Activated CD4-positive, alpha-beta memory T cell treated with anti-CD3 and anti-CD28 coated beads for 36 hours (primary cell): Measurements from ENCODE around the gene GLCE. TPM values are rescaled to one million over a fixed set of nuclear protein-coding genes. Genes with fewer than 3 reads are reported as not detected.

Experiments
- CTCF ChIA-PET: fragments of 350-600 bp; sonication (Branson Sonifier 250); formaldehyde crosslinking; loops from one replicate; lab custom pipeline; 2021; ENCODE audit warnings: antibody characterized with exemption, inconsistent platforms; lab: Charles Lee
- POLR2A ChIA-PET: fragments of 350-600 bp; sonication (Branson Sonifier 250); formaldehyde crosslinking; loops from one replicate; lab custom pipeline; 2021; ENCODE audit warnings: antibody characterized with exemption; lab: Charles Lee
- DNase-seq: peaks from one replicate; pipeline ENCODE4 v3.0.0-alpha.2; 2020
- H3K27ac Mint-ChIP-seq: one replicate; pipeline ENCODE4 v1.8.0; 2021; ENCODE audit warnings: mixed read lengths
- H3K27me3 Mint-ChIP-seq: one replicate; pipeline ENCODE4 v1.8.0; 2021; ENCODE audit warnings: mixed read lengths
- H3K36me3 Mint-ChIP-seq: one replicate; pipeline ENCODE4 v1.8.0; 2021; ENCODE audit warnings: mixed read lengths
- H3K4me1 Mint-ChIP-seq: one replicate; pipeline ENCODE4 v1.8.0; 2021; ENCODE audit warnings: low read depth, mixed read lengths
- H3K4me3 Mint-ChIP-seq: one replicate; pipeline ENCODE4 v1.8.0; 2021; ENCODE audit warnings: mild to moderate bottlenecking, mixed read lengths
- H3K9me3 Mint-ChIP-seq: one replicate; pipeline ENCODE4 v1.8.0; 2021; ENCODE audit warnings: mixed read lengths
- intact Hi-C: fragments of 100-400 bp; cut with micrococcal nuclease; formaldehyde crosslinking; loops from one replicate; pipeline ENCODE4 v1.15.1; 2023
- total RNA-seq, 2 experiments: library from RNA; stranded (reverse); gene quantifications; one replicate each; pipeline ENCODE4 v1.2.3, GENCODE V29; 2021

Gene GLCE
- total RNA-seq, 2 experiments from 2014 or later = 3.9 to 4.4 TPM

GRCh38 chr15:69154078-69154477 lies 6.4 kb upstream of the GLCE start:
- Mint-ChIP-seq H3K4me1 (no peaks in the 10 kb centered on the region), H3K4me3 (no peak overlapping the region), H3K27ac (no peak overlapping the region), H3K9me3 (no peaks in the 10 kb centered on the region), H3K36me3 (no peaks in the 10 kb centered on the region), H3K27me3 (peaks cover 16% of the 10 kb centered on the region)
- DNase-seq = no peak
- POLR2A ChIA-PET = no interaction called here
- CTCF ChIA-PET = no interaction called here
- intact Hi-C loops = no loop called here

GRCh38 chr15:69154684-69155083 lies 5.8 kb upstream of the GLCE start:
- Mint-ChIP-seq H3K9me3 (no peaks in the 10 kb centered on the region), H3K4me3 (no peak overlapping the region), H3K4me1 (no peaks in the 10 kb centered on the region), H3K27ac (no peak overlapping the region), H3K36me3 (no peaks in the 10 kb centered on the region), H3K27me3 (peaks cover 14% of the 10 kb centered on the region)
- POLR2A ChIA-PET = no interaction called here
- intact Hi-C loops = no loop called here
- CTCF ChIA-PET = no interaction called here
- DNase-seq = no peak

GRCh38 chr15:69156736-69157381 lies 3.6 kb upstream of the GLCE start:
- POLR2A ChIA-PET = no interaction called here
- Mint-ChIP-seq H3K9me3 (no peaks in the 10 kb centered on the region), H3K27me3 (peaks cover 8% of the 10 kb centered on the region), H3K36me3 (no peaks in the 10 kb centered on the region), H3K4me1 (peaks cover 6% of the 10 kb centered on the region), H3K4me3 (no peak overlapping the region), H3K27ac (no peak overlapping the region)
- intact Hi-C loops = no loop called here
- CTCF ChIA-PET = no interaction called here
- DNase-seq = no peak

- CTCF ChIA-PET = interaction anchor here (0.5 kb wide), 1 partner anchor 99 kb away, joined by 3 read pairs; no protein-coding TSS in a partner anchor
- H3K4me1 Mint-ChIP-seq = peaks cover 9% of the 10 kb centered on the region
- POLR2A ChIA-PET = no interaction called here
- DNase-seq = no peak
- H3K27ac Mint-ChIP-seq = no peak overlapping the region
- no peaks in the 10 kb centered on the region for H3K9me3 Mint-ChIP-seq
- no peaks in the 10 kb centered on the region for H3K36me3 Mint-ChIP-seq
- H3K4me3 Mint-ChIP-seq = no peak overlapping the region
- H3K27me3 Mint-ChIP-seq = peaks cover 10% of the 10 kb centered on the region
- intact Hi-C loops = no loop called here
Observed at GRCh38 chr15:69158201-69158842, 2.1 kb upstream of the GLCE start.

- no peaks in the 10 kb centered on the region for H3K9me3 Mint-ChIP-seq
- POLR2A ChIA-PET = no interaction called here
- peak overlapping the region; percentile 0 for H3K4me3 Mint-ChIP-seq
- H3K4me1 Mint-ChIP-seq = peaks cover 9% of the 10 kb centered on the region
- CTCF ChIA-PET = no interaction called here
- H3K36me3 Mint-ChIP-seq = no peaks in the 10 kb centered on the region
- intact Hi-C loops = no loop called here
- H3K27me3 Mint-ChIP-seq = peaks cover 10% of the 10 kb centered on the region
- no peak overlapping the region for H3K27ac Mint-ChIP-seq
- no peak for DNase-seq
Observed at GRCh38 chr15:69158843-69159240, 1.6 kb upstream of the GLCE start.

GRCh38 chr15:69159805-69160140 lies 662 bp upstream of the GLCE start:
- peaks cover 5% of the 10 kb centered on the region for H3K27me3 Mint-ChIP-seq
- POLR2A ChIA-PET = interaction anchor here (1.2 to 2.8 kb wide), 2 partner anchors 53 to 293 kb away, joined by 3 to 21 read pairs; partner anchors contain the start of gene RPLP1
- H3K27ac Mint-ChIP-seq = peak overlapping the region; percentile 24
- no peaks in the 10 kb centered on the region for H3K36me3 Mint-ChIP-seq
- peak overlapping the region; percentile 81 for H3K4me3 Mint-ChIP-seq
- CTCF ChIA-PET = interaction anchor here (1.4 kb wide), 1 partner anchor 69 kb away, joined by 3 read pairs; no protein-coding TSS in a partner anchor
- intact Hi-C loops = loop anchor here (1.0 to 5.0 kb wide), 3 partner anchors 97 to 293 kb away; partner anchors contain the start of genes KIF23 and RPLP1
- no peaks in the 10 kb centered on the region for H3K9me3 Mint-ChIP-seq
- peaks cover 9% of the 10 kb centered on the region for H3K4me1 Mint-ChIP-seq
- DNase-seq = no peak

- POLR2A ChIA-PET = interaction anchor here (0.6 to 2.8 kb wide), 2 partner anchors 34 to 291 kb away, joined by 4 to 21 read pairs; partner anchors contain the start of gene RPLP1
- no peaks in the 10 kb centered on the region for H3K9me3 Mint-ChIP-seq
- H3K36me3 Mint-ChIP-seq = no peaks in the 10 kb centered on the region
- intact Hi-C loops = loop anchor here (2.0 to 5.0 kb wide), 2 partner anchors 99 to 292 kb away; partner anchors contain the start of gene RPLP1
- H3K27me3 Mint-ChIP-seq = peaks cover 5% of the 10 kb centered on the region
- H3K4me3 Mint-ChIP-seq = peak overlapping the region; percentile 81
- DNase-seq = peak; percentile 30
- H3K4me1 Mint-ChIP-seq = peaks cover 14% of the 10 kb centered on the region
- CTCF ChIA-PET = interaction anchor here (0.7 to 2.3 kb wide), 6 partner anchors 67 to 233 kb away, joined by 3 to 9 read pairs (median 4); no protein-coding TSS in a partner anchor
- H3K27ac Mint-ChIP-seq = no peak overlapping the region
Observed at GRCh38 chr15:69161079-69161877, 843 bp downstream of the GLCE start.

GRCh38 chr15:69161878-69162213 lies 1.4 kb downstream of the GLCE start:
- Mint-ChIP-seq H3K27me3 (peaks cover 5% of the 10 kb centered on the region), H3K36me3 (no peaks in the 10 kb centered on the region), H3K4me3 (peak overlapping the region; percentile 81), H3K27ac (no peak overlapping the region), H3K4me1 (peaks cover 14% of the 10 kb centered on the region), H3K9me3 (no peaks in the 10 kb centered on the region)
- no peak for DNase-seq
- intact Hi-C loops = loop anchor here (2.0 to 5.0 kb wide), 2 partner anchors 100 to 291 kb away; partner anchors contain the start of gene RPLP1
- POLR2A ChIA-PET = interaction anchor here (0.6 to 2.8 kb wide), 2 partner anchors 40 to 291 kb away, joined by 3 to 21 read pairs; partner anchors contain the start of gene RPLP1
- CTCF ChIA-PET = interaction anchor here (0.6 to 2.3 kb wide), 3 partner anchors 9 to 253 kb away, joined by 3 to 9 read pairs (median 3); partner anchors contain the start of gene KIF23

- CTCF ChIA-PET = interaction anchor here (0.6 to 1.2 kb wide), 2 partner anchors 104 to 276 kb away, joined by 3 to 5 read pairs; no protein-coding TSS in a partner anchor
Observed at GRCh38 chr15:69163141-69163669, 2.8 kb downstream of the GLCE start.

GRCh38 chr15:69164807-69165636 lies 4.6 kb downstream of the GLCE start:
- Mint-ChIP-seq H3K4me1 (peaks cover 11% of the 10 kb centered on the region), H3K27me3 (peaks cover 5% of the 10 kb centered on the region), H3K4me3 (no peak overlapping the region), H3K27ac (no peak overlapping the region), H3K36me3 (no peaks in the 10 kb centered on the region), H3K9me3 (no peaks in the 10 kb centered on the region)
- POLR2A ChIA-PET = no interaction called here
- DNase-seq = no peak
- CTCF ChIA-PET = no interaction called here
- intact Hi-C loops = loop anchor here (5.0 kb wide), 1 partner anchor 103 kb away; no protein-coding TSS in a partner anchor

More at GRCh38 chr15:69163141-69163669, 2.8 kb downstream of the GLCE start:
- Mint-ChIP-seq H3K4me1 (peaks cover 14% of the 10 kb centered on the region), H3K9me3 (no peaks in the 10 kb centered on the region), H3K36me3 (no peaks in the 10 kb centered on the region), H3K27me3 (peaks cover 5% of the 10 kb centered on the region), H3K27ac (no peak overlapping the region), H3K4me3 (no peak overlapping the region)
- intact Hi-C loops = loop anchor here (5.0 kb wide), 1 partner anchor 101 kb away; no protein-coding TSS in a partner anchor
- DNase-seq = no peak
- POLR2A ChIA-PET = no interaction called here

- Mint-ChIP-seq H3K27ac (no peak overlapping the region), H3K27me3 (peaks cover 5% of the 10 kb centered on the region), H3K4me3 (no peak overlapping the region), H3K9me3 (no peaks in the 10 kb centered on the region), H3K36me3 (no peaks in the 10 kb centered on the region), H3K4me1 (peaks cover 11% of the 10 kb centered on the region)
- DNase-seq = no peak
- ChIA-PET POLR2A (no interaction called here), CTCF (no interaction called here)
- intact Hi-C loops = no loop called here
Observed at GRCh38 chr15:69165637-69166025, 5.2 kb downstream of the GLCE start.
